WERI-Rb-1 (cell line): ENCODE results near the gene DUSP9.

Source experiments
- DNase-seq: peaks from one replicate; pipeline ENCODE4 v3.0.0-alpha.2; 2020
- H3K27ac ChIP-seq: fragments of 250-450 bp; sonication (Bioruptor Pico); 2 replicates; pipeline ENCODE4 v1.5.1; 2020; ENCODE audit warnings: mild to moderate bottlenecking, moderate library complexity
- H3K27me3 ChIP-seq: fragments of 250-450 bp; sonication (Bioruptor Pico); 2 replicates; pipeline ENCODE4 v1.5.1; 2021; ENCODE audit warnings: mild to moderate bottlenecking, low read depth, moderate library complexity; ENCODE audit not compliant: insufficient read depth, severe bottlenecking
- H3K36me3 ChIP-seq: fragments of 250-450 bp; sonication (Bioruptor Pico); 2 replicates; pipeline ENCODE4 v1.5.1; 2020; ENCODE audit warnings: mild to moderate bottlenecking, moderate library complexity
- H3K4me3 ChIP-seq: 2 replicates; pipeline ENCODE4 v1.5.1; 2011; ENCODE audit warnings: low read depth, mild to moderate bottlenecking, control low read depth, low read length
- H3K9me3 ChIP-seq: fragments of 250-450 bp; sonication (Bioruptor Pico); 2 replicates; pipeline ENCODE4 v1.5.1; 2021; ENCODE audit warnings: mild to moderate bottlenecking, moderate library complexity; ENCODE audit not compliant: severe bottlenecking
- CTCF ChIP-seq: IDR thresholded peaks from 2 replicates; pipeline ENCODE4 v1.5.1; 2011; ENCODE audit warnings: low read depth, mild to moderate bottlenecking, control low read depth, inconsistent platforms, low read length

DUSP9 gene

GRCh38 chrX:153624196-153625091 is 22.6 kb upstream of the DUSP9 start:
- peaks cover 25% of the 10 kb centered on the region for H3K27me3 ChIP-seq
- H3K9me3 ChIP-seq = no peaks in the 10 kb centered on the region
- H3K4me3 ChIP-seq = no peak overlapping the region
- no peak for DNase-seq
- H3K36me3 ChIP-seq = no peaks in the 10 kb centered on the region
- TF ChIP-seq CTCF = no peak
- H3K27ac ChIP-seq = no peak overlapping the region

- TF ChIP-seq CTCF = no peak
- Histone ChIP-seq H3K27me3 (peaks cover 25% of the 10 kb centered on the region), H3K36me3 (no peaks in the 10 kb centered on the region), H3K9me3 (no peaks in the 10 kb centered on the region), H3K4me3 (no peak overlapping the region), H3K27ac (no peak overlapping the region)
- peak; percentile 8 for DNase-seq
Observed at GRCh38 chrX:153625271-153626024, 21.6 kb upstream of the DUSP9 start.

GRCh38 chrX:153626025-153626633 is 20.9 kb upstream of the DUSP9 start:
- Histone ChIP-seq H3K4me3 (no peak overlapping the region), H3K27me3 (peaks cover 21% of the 10 kb centered on the region), H3K36me3 (no peaks in the 10 kb centered on the region), H3K9me3 (no peaks in the 10 kb centered on the region), H3K27ac (no peak overlapping the region)
- no peak for DNase-seq
- TF ChIP-seq CTCF = no peak

- Histone ChIP-seq H3K27me3 (peaks cover 26% of the 10 kb centered on the region), H3K9me3 (peaks cover 3% of the 10 kb centered on the region), H3K4me3 (no peak overlapping the region), H3K27ac (no peak overlapping the region), H3K36me3 (no peaks in the 10 kb centered on the region)
- no peak for DNase-seq
- TF ChIP-seq CTCF = no peak
Observed at GRCh38 chrX:153626863-153627674, 19.9 kb upstream of the DUSP9 start.

GRCh38 chrX:153627675-153628111 is 19.3 kb upstream of the DUSP9 start:
- Histone ChIP-seq H3K9me3 (peaks cover 3% of the 10 kb centered on the region), H3K4me3 (no peak overlapping the region), H3K27ac (no peak overlapping the region), H3K36me3 (no peaks in the 10 kb centered on the region), H3K27me3 (peaks cover 31% of the 10 kb centered on the region)
- no peak for TF ChIP-seq CTCF
- DNase-seq = no peak
